Choroid plexus epithelial cell (primary cell): ENCODE data around the gene NEUROD4.

Experiments used
- DNase-seq: peaks from one replicate; pipeline ENCODE4 v3.0.0-alpha.2; 2010; ENCODE audit warnings: low read depth
- H3K4me3 ChIP-seq: 2 replicates; pipeline ENCODE4 v1.5.1; 2011; ENCODE audit warnings: low read depth, mild to moderate bottlenecking, control low read depth, low read length, moderate library complexity
- TF ChIP-seq, protein P1 (sequence below): conservative IDR thresholded peaks from 2 replicates; pipeline ENCODE4 v1.5.1; 2011; ENCODE audit warnings: low read depth, mild to moderate bottlenecking, control low read depth, inconsistent platforms, low read length, moderate library complexity

The NEUROD4 gene

DNA sequence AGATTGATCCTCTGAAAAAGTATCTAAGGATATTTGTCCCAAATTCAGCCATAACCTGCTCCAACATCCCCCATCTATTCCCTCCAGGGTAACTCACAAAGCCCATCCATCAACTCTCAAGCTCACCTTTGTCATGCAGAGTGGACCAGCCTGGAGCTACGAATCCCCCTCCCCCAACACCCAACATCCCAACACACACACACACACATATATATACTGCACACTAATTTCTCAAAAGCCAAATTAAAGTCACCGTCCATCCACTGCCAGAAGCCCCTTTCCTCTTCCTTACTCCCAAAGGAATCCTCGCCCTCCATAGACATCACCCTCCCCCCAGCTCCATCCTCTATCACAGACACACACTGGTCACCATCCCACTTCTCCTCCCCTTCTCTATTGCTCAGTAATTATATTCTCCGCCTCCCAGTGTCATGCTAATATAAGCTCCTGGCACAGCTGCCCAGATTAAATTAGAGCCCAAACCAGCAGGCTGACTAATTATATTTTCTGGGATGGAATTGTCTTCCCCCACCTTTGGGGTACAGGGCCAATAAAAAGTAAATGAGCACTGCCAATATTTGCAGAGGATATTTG is 21.7 kb upstream of the NEUROD4 start:
- H3K4me3 ChIP-seq: no peak overlapping the region
- TF ChIP-seq, protein P1, sequence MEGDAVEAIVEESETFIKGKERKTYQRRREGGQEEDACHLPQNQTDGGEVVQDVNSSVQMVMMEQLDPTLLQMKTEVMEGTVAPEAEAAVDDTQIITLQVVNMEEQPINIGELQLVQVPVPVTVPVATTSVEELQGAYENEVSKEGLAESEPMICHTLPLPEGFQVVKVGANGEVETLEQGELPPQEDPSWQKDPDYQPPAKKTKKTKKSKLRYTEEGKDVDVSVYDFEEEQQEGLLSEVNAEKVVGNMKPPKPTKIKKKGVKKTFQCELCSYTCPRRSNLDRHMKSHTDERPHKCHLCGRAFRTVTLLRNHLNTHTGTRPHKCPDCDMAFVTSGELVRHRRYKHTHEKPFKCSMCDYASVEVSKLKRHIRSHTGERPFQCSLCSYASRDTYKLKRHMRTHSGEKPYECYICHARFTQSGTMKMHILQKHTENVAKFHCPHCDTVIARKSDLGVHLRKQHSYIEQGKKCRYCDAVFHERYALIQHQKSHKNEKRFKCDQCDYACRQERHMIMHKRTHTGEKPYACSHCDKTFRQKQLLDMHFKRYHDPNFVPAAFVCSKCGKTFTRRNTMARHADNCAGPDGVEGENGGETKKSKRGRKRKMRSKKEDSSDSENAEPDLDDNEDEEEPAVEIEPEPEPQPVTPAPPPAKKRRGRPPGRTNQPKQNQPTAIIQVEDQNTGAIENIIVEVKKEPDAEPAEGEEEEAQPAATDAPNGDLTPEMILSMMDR: no peak
- DNase-seq: no peak

DNA sequence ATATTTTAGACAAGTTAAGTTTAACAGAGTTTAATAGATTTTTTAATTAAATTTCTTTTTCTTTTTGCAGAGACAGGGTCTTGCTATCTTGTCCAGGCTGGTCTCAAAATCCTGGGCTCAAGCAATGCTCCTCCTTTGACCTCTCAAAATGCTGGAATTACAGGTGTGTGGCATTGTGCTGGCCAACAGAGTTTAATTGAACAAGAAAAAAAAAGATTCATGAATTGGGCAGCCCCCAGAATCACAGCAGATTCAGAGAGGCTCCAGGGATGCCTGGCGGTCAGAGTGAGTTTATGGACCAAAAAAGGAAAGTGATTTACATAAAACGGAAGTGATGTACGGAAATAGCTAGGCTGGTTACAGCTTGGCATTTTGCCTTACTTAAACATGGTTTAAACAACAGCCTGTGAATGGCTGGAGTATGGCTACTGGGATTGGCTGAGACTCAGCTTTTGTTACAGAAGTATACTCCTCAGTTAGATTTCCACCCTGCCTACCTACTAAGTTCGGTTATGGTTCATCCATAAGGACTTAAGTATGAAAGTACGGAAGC is 20.7 kb upstream of the NEUROD4 start:
- no peak overlapping the region for H3K4me3 ChIP-seq
- DNase-seq: no peak
- TF ChIP-seq, protein P1: no peak

DNA sequence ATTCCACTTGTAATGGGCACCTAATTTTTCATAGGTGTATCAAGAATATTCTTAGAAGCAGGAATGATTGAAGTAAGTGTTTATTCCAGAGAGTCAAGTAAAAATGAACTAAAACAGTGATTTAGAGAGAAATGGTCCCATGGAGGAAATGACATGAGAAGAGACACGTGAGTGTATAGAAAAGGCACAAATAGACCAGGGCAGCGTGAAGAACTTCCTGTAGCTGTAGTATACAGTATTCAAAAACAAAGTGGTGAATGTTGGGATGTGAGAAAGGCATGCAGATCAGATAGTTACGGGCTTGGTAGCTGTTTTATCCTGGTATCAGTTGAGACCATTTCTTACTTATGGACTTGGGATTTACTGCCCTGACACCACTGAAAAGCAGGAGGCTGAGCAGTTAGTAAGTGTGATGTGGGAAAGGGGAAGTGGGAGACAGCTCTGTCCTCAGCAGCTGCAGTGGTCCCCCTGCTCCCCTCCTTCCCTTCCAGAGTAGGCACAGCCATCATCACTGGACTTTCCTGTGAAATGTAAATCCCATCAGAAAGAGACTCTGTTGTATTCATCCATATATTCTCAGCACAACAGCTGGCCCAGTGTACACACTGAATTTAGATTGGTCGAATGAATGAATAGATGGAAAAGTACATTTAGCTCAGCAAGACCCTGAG is 18.4 kb upstream of the NEUROD4 start:
- TF ChIP-seq, protein P1: no peak
- DNase-seq: no peak
- no peak overlapping the region for H3K4me3 ChIP-seq

DNA sequence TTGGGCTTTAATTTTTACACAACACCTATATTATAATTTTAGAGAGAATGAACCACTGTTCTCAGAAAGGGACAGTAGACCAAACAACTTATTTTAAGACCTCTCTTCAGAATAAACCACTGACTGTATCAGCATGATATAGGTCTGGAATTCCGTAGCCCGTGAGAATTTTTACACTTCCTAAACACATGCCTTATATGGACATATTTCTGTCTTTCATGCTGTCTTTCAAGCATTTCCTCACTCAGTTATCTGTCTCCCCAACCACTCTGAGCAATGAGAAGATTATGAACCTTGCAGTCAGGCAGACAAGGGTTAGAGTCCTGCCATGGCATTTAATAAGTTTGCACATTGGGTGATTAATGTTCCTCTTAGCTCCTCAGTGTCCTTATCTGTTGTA is 17.4 kb upstream of the NEUROD4 start:
- H3K4me3 ChIP-seq: no peak overlapping the region
- no peak for DNase-seq
- TF ChIP-seq, protein P1: no peak

DNA sequence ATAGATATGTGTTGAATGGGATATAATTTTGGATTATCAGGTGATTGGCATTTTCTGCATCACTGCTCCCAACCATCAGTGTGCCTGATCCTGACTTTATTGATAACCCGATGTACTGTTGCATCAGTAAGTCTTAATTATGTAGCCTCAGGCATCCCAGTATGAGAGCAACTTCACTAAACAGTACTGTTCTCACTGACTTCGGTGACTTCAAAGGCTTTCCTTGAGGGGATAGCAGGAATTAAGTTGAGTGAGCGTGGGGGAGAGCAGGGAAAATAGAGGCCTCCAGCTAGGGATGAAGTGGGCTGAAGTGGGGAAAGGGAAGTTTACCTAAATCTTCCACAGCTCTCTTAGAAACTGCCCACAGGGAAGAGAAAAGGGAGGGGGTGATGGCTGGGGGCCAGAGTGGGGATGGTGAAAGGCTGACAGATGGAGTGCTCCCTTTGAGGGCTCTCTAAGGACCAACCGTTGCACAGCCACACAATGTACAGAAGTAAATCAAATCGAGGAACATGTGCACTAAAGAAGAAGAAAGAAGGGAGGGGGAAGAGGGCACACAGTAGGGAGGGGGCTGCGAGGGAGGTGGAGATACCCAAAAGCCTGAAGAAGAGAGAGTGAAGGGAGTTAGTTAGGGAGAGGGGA is 10.7 kb upstream of the NEUROD4 start:
- H3K4me3 ChIP-seq: no peak overlapping the region
- TF ChIP-seq, protein P1: no peak
- DNase-seq: no peak

DNA sequence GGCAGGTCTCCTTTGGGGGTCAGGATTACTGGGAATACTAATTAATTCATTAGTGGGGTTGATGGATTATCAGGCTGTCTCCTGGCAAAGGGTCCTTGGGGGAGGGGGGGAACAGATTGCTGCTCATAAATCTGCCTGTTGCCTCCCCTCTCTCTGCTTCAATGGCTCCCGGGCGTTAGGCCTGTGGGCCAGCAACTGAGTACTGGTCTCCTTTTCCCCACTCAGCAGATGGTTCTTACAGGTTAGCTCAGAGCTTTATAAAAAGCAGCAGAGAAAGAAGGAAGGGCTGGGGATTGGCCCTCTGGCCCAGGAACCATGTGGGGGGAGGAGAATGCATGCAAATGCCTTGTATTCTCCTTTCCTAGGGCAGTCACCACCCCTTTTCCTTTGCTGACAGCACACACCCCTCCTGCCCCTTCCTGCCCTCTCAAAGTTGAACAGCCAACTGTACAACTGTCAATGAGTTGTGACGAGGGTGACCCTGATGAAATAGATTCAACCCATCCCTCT is 2.3 kb upstream of the NEUROD4 start:
- H3K4me3 ChIP-seq: no peak overlapping the region
- no peak for DNase-seq
- TF ChIP-seq, protein P1: no peak
